WERI-Rb-1 (cell line): Measurements from ENCODE around the gene IGFBP5.

Experiments used
- DNase-seq: peaks from one replicate; pipeline ENCODE4 v3.0.0-alpha.2; 2020
- H3K27ac ChIP-seq: fragments of 250-450 bp; sonication (Bioruptor Pico); 2 replicates; pipeline ENCODE4 v1.5.1; 2020; ENCODE audit warnings: mild to moderate bottlenecking, moderate library complexity
- H3K27me3 ChIP-seq: fragments of 250-450 bp; sonication (Bioruptor Pico); 2 replicates; pipeline ENCODE4 v1.5.1; 2021; ENCODE audit warnings: mild to moderate bottlenecking, low read depth, moderate library complexity; ENCODE audit not compliant: insufficient read depth, severe bottlenecking
- H3K36me3 ChIP-seq: fragments of 250-450 bp; sonication (Bioruptor Pico); 2 replicates; pipeline ENCODE4 v1.5.1; 2020; ENCODE audit warnings: mild to moderate bottlenecking, moderate library complexity
- H3K4me3 ChIP-seq: 2 replicates; pipeline ENCODE4 v1.5.1; 2011; ENCODE audit warnings: low read depth, mild to moderate bottlenecking, control low read depth, low read length
- H3K9me3 ChIP-seq: fragments of 250-450 bp; sonication (Bioruptor Pico); 2 replicates; pipeline ENCODE4 v1.5.1; 2021; ENCODE audit warnings: mild to moderate bottlenecking, moderate library complexity; ENCODE audit not compliant: severe bottlenecking
- TF ChIP-seq, protein P1 (sequence below): IDR thresholded peaks from 2 replicates; pipeline ENCODE4 v1.5.1; 2011; ENCODE audit warnings: low read depth, mild to moderate bottlenecking, control low read depth, inconsistent platforms, low read length

The IGFBP5 gene

DNA sequence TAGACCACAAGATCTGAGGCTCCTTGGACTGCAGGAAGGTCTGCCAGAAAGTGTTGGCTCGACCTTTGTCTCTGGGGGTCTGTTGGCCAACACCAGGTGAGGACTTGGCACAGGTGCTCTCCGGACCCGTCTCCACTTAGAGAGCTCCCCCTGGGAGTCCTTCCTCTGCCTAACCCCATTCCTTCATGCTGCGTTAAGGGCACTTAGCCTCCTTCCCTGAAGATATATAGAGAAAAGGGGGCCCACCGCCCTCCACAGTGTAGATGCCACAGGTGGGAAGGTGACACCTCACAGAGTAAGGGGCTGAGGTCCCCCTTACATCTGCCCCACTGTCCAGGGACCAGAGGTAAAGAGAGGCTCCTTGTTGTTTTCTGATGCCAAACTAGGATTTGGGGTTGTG, 8.2 kb downstream of the IGFBP5 start:
- Histone ChIP-seq H3K36me3 (no peaks in the 10 kb centered on the region; the same call in 1 of the 2 replicates), H3K4me3 (no peak overlapping the region), H3K27ac (no peak overlapping the region), H3K27me3 (no peaks in the 10 kb centered on the region), H3K9me3 (no peaks in the 10 kb centered on the region)
- TF ChIP-seq, protein P1, sequence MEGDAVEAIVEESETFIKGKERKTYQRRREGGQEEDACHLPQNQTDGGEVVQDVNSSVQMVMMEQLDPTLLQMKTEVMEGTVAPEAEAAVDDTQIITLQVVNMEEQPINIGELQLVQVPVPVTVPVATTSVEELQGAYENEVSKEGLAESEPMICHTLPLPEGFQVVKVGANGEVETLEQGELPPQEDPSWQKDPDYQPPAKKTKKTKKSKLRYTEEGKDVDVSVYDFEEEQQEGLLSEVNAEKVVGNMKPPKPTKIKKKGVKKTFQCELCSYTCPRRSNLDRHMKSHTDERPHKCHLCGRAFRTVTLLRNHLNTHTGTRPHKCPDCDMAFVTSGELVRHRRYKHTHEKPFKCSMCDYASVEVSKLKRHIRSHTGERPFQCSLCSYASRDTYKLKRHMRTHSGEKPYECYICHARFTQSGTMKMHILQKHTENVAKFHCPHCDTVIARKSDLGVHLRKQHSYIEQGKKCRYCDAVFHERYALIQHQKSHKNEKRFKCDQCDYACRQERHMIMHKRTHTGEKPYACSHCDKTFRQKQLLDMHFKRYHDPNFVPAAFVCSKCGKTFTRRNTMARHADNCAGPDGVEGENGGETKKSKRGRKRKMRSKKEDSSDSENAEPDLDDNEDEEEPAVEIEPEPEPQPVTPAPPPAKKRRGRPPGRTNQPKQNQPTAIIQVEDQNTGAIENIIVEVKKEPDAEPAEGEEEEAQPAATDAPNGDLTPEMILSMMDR: no peak
- DNase-seq: no peak

DNA sequence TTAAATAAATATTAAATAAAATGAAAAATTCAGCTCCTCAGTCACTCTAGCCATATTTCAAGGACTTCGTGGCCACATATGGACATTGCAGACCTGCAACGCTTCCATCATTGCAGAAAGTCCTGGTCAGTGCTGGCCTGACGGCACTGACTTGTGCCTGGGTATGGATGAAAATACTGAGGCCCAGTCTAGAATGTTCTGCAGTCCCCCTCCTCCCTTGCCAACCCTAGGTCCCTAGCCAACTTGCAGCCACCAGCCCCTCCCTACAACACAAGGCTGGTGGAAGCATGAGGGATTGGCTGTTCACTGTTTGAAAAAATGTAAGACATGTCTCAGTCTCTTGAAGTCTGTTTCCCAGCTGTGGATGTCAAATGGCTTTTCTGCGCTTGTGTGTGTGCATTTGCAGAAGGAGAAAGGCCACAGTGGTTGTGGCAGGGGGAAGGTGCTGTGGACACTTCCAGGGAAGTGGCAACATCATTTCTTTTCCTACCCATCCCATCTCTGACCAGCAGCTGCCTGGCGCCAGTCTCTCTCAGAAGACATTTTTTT, 9.9 kb downstream of the IGFBP5 start:
- no peaks in the 10 kb centered on the region for H3K9me3 ChIP-seq
- no peaks in the 10 kb centered on the region; the same call in 1 of the 2 replicates for H3K36me3 ChIP-seq
- no peak for DNase-seq
- H3K27ac ChIP-seq: no peak overlapping the region
- TF ChIP-seq, protein P1: no peak
- H3K27me3 ChIP-seq: no peaks in the 10 kb centered on the region
- H3K4me3 ChIP-seq: no peak overlapping the region

DNA sequence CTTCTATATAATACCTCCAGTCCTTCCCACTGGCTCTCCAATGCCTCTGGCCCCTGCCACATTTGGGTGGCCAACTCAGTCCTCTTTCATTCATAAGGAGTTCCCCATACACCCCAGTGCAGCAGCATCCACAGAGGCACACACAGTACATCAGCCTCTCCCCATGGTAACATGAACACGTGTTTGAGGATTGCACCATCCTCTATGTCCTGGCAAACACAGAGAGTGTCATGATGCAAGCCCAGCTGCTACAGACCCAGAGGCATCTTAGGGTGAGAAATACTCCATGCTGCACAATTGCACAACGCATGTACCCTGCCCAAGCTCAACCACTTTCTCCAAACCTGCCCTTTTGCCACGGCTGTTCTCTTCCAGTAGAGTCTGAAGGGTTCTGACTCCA, 11.5 kb downstream of the IGFBP5 start:
- no peak for DNase-seq
- Histone ChIP-seq H3K9me3 (no peaks in the 10 kb centered on the region), H3K27ac (no peak overlapping the region), H3K36me3 (no peaks in the 10 kb centered on the region; the same call in 1 of the 2 replicates), H3K4me3 (no peak overlapping the region), H3K27me3 (no peaks in the 10 kb centered on the region)
- TF ChIP-seq, protein P1: no peak

DNA sequence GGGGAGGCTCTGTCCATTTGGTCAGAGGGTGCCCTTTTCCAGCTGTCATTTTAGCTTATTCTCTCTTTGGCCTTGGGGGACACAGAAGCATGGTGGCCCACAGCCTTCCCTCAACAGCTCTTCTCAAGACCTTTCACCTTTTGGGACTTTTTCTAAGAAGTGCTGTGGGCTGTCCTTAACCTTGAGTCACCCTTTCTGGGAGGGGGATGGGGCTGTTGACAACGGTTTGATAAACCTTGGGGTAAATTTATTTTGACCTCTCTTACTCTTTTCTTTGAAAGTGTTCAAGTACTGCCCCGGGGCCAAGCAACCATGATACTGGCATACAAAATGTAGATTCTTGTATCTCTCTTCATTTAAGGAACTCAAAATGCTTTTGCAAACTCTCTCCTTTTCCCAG, 13.7 kb downstream of the IGFBP5 start:
- no peak for DNase-seq
- H3K27ac ChIP-seq: no peak overlapping the region
- H3K4me3 ChIP-seq: no peak overlapping the region
- no peaks in the 10 kb centered on the region for H3K27me3 ChIP-seq
- no peaks in the 10 kb centered on the region; the same call in 1 of the 2 replicates for H3K36me3 ChIP-seq
- TF ChIP-seq, protein P1: no peak
- no peaks in the 10 kb centered on the region for H3K9me3 ChIP-seq

DNA sequence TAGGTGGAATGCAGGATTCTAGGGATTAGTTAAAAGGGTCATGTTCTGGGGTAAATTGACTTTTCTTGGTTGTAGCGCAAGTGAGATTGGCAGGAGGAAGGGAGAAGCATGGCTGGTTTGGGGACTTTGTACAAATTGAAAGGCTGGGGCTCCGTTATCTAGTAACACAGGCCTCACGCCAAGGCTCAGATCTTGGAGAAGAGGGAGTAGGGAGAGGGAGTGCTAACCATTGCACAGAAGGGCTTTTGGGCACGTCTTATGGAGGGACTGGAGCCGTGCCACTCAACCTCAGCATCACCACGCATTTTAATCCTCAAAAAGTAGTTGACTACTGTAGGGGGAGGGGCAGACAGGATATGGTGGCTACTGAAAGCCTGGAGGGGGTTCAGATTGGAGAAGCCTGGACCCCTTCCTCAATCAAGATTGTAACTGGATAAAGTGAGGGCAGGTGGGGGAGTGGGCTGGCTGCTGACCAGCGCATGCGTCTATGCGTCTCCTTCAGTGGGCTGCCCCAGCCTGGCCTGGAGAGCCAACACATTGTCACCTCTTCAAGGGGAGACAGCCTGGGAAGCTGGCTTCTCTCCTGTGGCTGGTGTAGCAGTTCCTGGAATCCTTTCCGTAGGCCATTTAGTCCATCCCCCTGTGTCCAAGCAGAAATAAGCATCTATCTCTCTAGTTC, 14.3 kb downstream of the IGFBP5 start:
- H3K36me3 ChIP-seq: no peaks in the 10 kb centered on the region; the same call in 1 of the 2 replicates
- TF ChIP-seq, protein P1: no peak
- H3K27me3 ChIP-seq: no peaks in the 10 kb centered on the region
- no peak overlapping the region for H3K4me3 ChIP-seq
- no peak for DNase-seq
- no peak overlapping the region for H3K27ac ChIP-seq
- H3K9me3 ChIP-seq: no peaks in the 10 kb centered on the region
